ENCODE measurements around the gene PTPRN2.

- TF ChIP-seq POLR2A (IDR thresholded peaks at IDR 0.05; ENCODE audit: borderline replicate concordance, extremely low read depth, insufficient read depth, insufficient read length) (no peak), EZH2phosphoT487 (IDR thresholded peaks at IDR 0.05; ENCODE audit: borderline replicate concordance) (no peak), JUND (IDR thresholded peaks at IDR 0.05) (no peak), EZH2 (IDR thresholded peaks at IDR 0.05) (no peak), TCF7L2 (IDR thresholded peaks at IDR 0.05; ENCODE audit: borderline replicate concordance, extremely low read depth, insufficient read depth, insufficient read length) (no peak), SIN3A (IDR thresholded peaks at IDR 0.05; ENCODE audit: low read depth) (no peak), RAD21 (IDR thresholded peaks at IDR 0.05; ENCODE audit: low read depth) (no peak), POLR2AphosphoS5 (IDR thresholded peaks at IDR 0.05; ENCODE audit: low read depth, low read length) (no peak), FOSL1 (IDR thresholded peaks at IDR 0.05; ENCODE audit: low read depth) (no peak), ZNF274 (IDR thresholded peaks at IDR 0.05; ENCODE audit: low read depth, low read length) (no peak), EGR1 (IDR thresholded peaks at IDR 0.05; ENCODE audit: low read depth) (no peak)
- TF ChIP-seq, protein P1, sequence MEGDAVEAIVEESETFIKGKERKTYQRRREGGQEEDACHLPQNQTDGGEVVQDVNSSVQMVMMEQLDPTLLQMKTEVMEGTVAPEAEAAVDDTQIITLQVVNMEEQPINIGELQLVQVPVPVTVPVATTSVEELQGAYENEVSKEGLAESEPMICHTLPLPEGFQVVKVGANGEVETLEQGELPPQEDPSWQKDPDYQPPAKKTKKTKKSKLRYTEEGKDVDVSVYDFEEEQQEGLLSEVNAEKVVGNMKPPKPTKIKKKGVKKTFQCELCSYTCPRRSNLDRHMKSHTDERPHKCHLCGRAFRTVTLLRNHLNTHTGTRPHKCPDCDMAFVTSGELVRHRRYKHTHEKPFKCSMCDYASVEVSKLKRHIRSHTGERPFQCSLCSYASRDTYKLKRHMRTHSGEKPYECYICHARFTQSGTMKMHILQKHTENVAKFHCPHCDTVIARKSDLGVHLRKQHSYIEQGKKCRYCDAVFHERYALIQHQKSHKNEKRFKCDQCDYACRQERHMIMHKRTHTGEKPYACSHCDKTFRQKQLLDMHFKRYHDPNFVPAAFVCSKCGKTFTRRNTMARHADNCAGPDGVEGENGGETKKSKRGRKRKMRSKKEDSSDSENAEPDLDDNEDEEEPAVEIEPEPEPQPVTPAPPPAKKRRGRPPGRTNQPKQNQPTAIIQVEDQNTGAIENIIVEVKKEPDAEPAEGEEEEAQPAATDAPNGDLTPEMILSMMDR (IDR thresholded peaks at IDR 0.05 in 2 of 3, conservative IDR thresholded peaks at IDR 0.05 in 1 of 3; ENCODE audit: borderline replicate concordance in 1 of 3, insufficient read depth in 1 of 3, low read depth in 2 of 3, low read length in 2 of 3): no peak
- TF ChIP-seq, protein P2, sequence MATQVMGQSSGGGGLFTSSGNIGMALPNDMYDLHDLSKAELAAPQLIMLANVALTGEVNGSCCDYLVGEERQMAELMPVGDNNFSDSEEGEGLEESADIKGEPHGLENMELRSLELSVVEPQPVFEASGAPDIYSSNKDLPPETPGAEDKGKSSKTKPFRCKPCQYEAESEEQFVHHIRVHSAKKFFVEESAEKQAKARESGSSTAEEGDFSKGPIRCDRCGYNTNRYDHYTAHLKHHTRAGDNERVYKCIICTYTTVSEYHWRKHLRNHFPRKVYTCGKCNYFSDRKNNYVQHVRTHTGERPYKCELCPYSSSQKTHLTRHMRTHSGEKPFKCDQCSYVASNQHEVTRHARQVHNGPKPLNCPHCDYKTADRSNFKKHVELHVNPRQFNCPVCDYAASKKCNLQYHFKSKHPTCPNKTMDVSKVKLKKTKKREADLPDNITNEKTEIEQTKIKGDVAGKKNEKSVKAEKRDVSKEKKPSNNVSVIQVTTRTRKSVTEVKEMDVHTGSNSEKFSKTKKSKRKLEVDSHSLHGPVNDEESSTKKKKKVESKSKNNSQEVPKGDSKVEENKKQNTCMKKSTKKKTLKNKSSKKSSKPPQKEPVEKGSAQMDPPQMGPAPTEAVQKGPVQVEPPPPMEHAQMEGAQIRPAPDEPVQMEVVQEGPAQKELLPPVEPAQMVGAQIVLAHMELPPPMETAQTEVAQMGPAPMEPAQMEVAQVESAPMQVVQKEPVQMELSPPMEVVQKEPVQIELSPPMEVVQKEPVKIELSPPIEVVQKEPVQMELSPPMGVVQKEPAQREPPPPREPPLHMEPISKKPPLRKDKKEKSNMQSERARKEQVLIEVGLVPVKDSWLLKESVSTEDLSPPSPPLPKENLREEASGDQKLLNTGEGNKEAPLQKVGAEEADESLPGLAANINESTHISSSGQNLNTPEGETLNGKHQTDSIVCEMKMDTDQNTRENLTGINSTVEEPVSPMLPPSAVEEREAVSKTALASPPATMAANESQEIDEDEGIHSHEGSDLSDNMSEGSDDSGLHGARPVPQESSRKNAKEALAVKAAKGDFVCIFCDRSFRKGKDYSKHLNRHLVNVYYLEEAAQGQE (IDR thresholded peaks at IDR 0.05; ENCODE audit: low read depth): no peak
Measured at GRCh38 chr7:158450476-158451124, 137.0 kb downstream of the PTPRN2 start.
